Activated CD8-positive, alpha-beta T cell treated with anti-CD3 and anti-CD28 coated beads for 36 hours (primary cell): ENCODE measurements around the gene FANCC. TPM values are rescaled to one million over a fixed set of nuclear protein-coding genes. Genes with fewer than 3 reads are reported as not detected.
"Not testable (repeated sequence)": the region's sequence is repeated elsewhere in the genome, so short reads cannot be mapped to it uniquely, and the experiment has no call there.

ENCODE experiments used
- ATAC-seq: fragments of 200-7000 bp; cut with Tn5 transposase; one replicate; pipeline ENCODE4 v1.10.0; 2021; ENCODE audit warnings: mild to moderate bottlenecking, moderate library complexity
- CTCF ChIA-PET: fragments of 350-600 bp; sonication (Branson Sonifier 250); formaldehyde crosslinking; loops from one replicate; lab custom pipeline; 2021; ENCODE audit warnings: antibody characterized with exemption; lab: Charles Lee
- POLR2A ChIA-PET: fragments of 350-600 bp; sonication (Branson Sonifier 250); formaldehyde crosslinking; loops from one replicate; lab custom pipeline; 2021; ENCODE audit warnings: antibody characterized with exemption; lab: Charles Lee
- DNase-seq: peaks from one replicate; pipeline ENCODE4 v3.0.0-alpha.2; 2020
- H3K27ac Mint-ChIP-seq: one replicate; pipeline ENCODE4 v1.8.0; 2021; ENCODE audit warnings: mild to moderate bottlenecking, mixed read lengths
- H3K27me3 Mint-ChIP-seq: one replicate; pipeline ENCODE4 v1.8.0; 2021; ENCODE audit warnings: mixed read lengths
- H3K36me3 Mint-ChIP-seq: one replicate; pipeline ENCODE4 v1.8.0; 2021; ENCODE audit warnings: low read depth, mixed read lengths
- H3K4me1 Mint-ChIP-seq: one replicate; pipeline ENCODE4 v1.8.0; 2021; ENCODE audit warnings: low read depth, mixed read lengths
- H3K4me3 Mint-ChIP-seq: one replicate; pipeline ENCODE4 v1.8.0; 2021; ENCODE audit warnings: mild to moderate bottlenecking, moderate library complexity, mixed read lengths
- H3K9me3 Mint-ChIP-seq: one replicate; pipeline ENCODE4 v1.8.0; 2021; ENCODE audit warnings: mixed read lengths
- intact Hi-C: fragments of 100-400 bp; cut with micrococcal nuclease; formaldehyde crosslinking; loops from one replicate; pipeline ENCODE4 v1.10.0; 2022
- total RNA-seq, 2 experiments: library from RNA; stranded (reverse); gene quantifications; one replicate each; pipeline ENCODE4 v1.2.3, GENCODE V29; 2021
- TF ChIP-seq, protein P1 (sequence below): fragments of 200-600 bp; IDR thresholded peaks from one replicate; pipeline ENCODE4 v1.8.0; 2022; ENCODE audit warnings: antibody characterized with exemption, mild to moderate bottlenecking

The FANCC gene
- total RNA-seq, 2 experiments from 2014 or later: 11.5 to 12.4 TPM

- H3K36me3 Mint-ChIP-seq: no peaks in the 10 kb centered on the region
- H3K4me3 Mint-ChIP-seq: no peak overlapping the region
- no peak for DNase-seq
- TF ChIP-seq, protein P1, sequence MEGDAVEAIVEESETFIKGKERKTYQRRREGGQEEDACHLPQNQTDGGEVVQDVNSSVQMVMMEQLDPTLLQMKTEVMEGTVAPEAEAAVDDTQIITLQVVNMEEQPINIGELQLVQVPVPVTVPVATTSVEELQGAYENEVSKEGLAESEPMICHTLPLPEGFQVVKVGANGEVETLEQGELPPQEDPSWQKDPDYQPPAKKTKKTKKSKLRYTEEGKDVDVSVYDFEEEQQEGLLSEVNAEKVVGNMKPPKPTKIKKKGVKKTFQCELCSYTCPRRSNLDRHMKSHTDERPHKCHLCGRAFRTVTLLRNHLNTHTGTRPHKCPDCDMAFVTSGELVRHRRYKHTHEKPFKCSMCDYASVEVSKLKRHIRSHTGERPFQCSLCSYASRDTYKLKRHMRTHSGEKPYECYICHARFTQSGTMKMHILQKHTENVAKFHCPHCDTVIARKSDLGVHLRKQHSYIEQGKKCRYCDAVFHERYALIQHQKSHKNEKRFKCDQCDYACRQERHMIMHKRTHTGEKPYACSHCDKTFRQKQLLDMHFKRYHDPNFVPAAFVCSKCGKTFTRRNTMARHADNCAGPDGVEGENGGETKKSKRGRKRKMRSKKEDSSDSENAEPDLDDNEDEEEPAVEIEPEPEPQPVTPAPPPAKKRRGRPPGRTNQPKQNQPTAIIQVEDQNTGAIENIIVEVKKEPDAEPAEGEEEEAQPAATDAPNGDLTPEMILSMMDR: no peak
- no peaks in the 10 kb centered on the region for H3K9me3 Mint-ChIP-seq
- intact Hi-C loops: no loop called here
- no peaks in the 10 kb centered on the region for H3K27me3 Mint-ChIP-seq
- ChIA-PET POLR2A (no interaction called here), CTCF (no interaction called here)
- no peak for ATAC-seq
- H3K27ac Mint-ChIP-seq: no peak overlapping the region
- peaks cover 19% of the 10 kb centered on the region for H3K4me1 Mint-ChIP-seq
Observed at GRCh38 chr9:95297760-95298159, 19.7 kb downstream of the FANCC start.

- CTCF ChIA-PET: no interaction called here
- POLR2A ChIA-PET: no interaction called here
- H3K27ac Mint-ChIP-seq: no peak overlapping the region
- TF ChIP-seq, protein P1: no peak
- ATAC-seq: no peak
- peaks cover 15% of the 10 kb centered on the region for H3K4me1 Mint-ChIP-seq
- H3K4me3 Mint-ChIP-seq: no peak overlapping the region
- intact Hi-C loops: no loop called here
- no peak for DNase-seq
- no peaks in the 10 kb centered on the region for H3K27me3 Mint-ChIP-seq
- H3K9me3 Mint-ChIP-seq: no peaks in the 10 kb centered on the region
- H3K36me3 Mint-ChIP-seq: no peaks in the 10 kb centered on the region
Observed at GRCh38 chr9:95297316-95297715, 20.2 kb downstream of the FANCC start.

- H3K9me3 Mint-ChIP-seq: peaks cover 2% of the 10 kb centered on the region
- POLR2A ChIA-PET: no interaction called here
- H3K36me3 Mint-ChIP-seq: peaks cover 3% of the 10 kb centered on the region
- CTCF ChIA-PET: no interaction called here
- intact Hi-C loops: no loop called here
- no peak overlapping the region for H3K4me3 Mint-ChIP-seq
- H3K27ac Mint-ChIP-seq: no peak overlapping the region
- peaks cover 11% of the 10 kb centered on the region for H3K4me1 Mint-ChIP-seq
- ATAC-seq: no peak
- DNase-seq: no peak
- no peaks in the 10 kb centered on the region for H3K27me3 Mint-ChIP-seq
- TF ChIP-seq, protein P1: no peak
Observed at GRCh38 chr9:95296761-95297160, 20.7 kb downstream of the FANCC start.

GRCh38 chr9:95293296-95293695, 24.2 kb downstream of the FANCC start:
- not testable (repeated sequence) for H3K27me3 Mint-ChIP-seq

DNA sequence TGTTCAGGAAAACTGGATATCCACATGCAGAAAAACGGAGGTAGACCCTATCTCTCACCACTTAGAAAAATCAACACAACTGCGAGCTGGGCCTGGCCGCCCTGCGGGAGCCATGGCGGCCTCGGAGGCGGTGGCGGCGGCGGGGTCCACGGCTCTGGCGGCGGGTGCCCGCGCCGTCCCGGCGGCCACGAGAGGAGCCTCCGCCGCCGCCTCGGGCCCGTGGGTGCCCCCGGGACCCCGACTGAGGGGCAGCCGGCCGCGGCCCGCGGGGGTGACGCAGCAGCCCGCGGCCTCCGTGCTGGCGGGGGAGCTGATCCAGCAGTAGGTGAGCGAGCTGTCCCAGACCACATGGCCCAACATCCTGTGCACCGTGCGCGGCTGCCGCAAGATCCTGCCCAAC, 25.3 kb downstream of the FANCC start:
- DNase-seq: no peak
- peaks cover 3% of the 10 kb centered on the region for H3K36me3 Mint-ChIP-seq
- CTCF ChIA-PET: no interaction called here
- no peak for ATAC-seq
- POLR2A ChIA-PET: no interaction called here
- peaks cover 4% of the 10 kb centered on the region for H3K9me3 Mint-ChIP-seq
- intact Hi-C loops: no loop called here
- peaks cover 10% of the 10 kb centered on the region for H3K4me1 Mint-ChIP-seq
- no peak overlapping the region for H3K4me3 Mint-ChIP-seq
- TF ChIP-seq, protein P1: no peak
- H3K27me3 Mint-ChIP-seq: no peaks in the 10 kb centered on the region
- no peak overlapping the region for H3K27ac Mint-ChIP-seq

More at GRCh38 chr9:95293296-95293695, 24.2 kb downstream of the FANCC start:
- ATAC-seq, H3K27ac Mint-ChIP-seq, POLR2A ChIA-PET, CTCF ChIA-PET, H3K36me3 Mint-ChIP-seq, intact Hi-C loops, DNase-seq, H3K4me3 Mint-ChIP-seq, H3K9me3 Mint-ChIP-seq: not testable (repeated sequence)
- H3K4me1 Mint-ChIP-seq: peaks cover 13% of the 10 kb centered on the region

DNA sequence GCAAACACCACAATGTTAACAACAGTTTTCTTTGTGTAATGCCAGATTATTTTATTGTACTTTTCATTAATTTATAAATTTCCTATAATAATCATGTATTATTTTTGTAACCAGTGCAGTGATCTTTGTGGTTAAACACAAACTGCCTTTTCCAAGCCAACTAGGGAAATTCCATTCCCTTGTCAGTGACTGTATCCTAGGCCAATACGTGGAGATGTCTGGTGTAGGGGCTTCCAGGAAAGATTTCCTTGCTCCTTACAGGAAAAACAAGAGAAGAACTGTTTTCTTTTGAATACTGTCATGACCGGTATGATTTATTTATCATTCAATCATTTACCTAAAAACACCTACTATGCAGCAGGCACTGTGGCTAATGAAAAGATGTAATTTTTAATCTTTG, 31.4 kb downstream of the FANCC start:
- intact Hi-C loops: no loop called here

More for the DNA sequence above, 31.4 kb downstream of the FANCC start:
- POLR2A ChIA-PET: no interaction called here
- DNase-seq: no peak
- TF ChIP-seq, protein P1: no peak
- peaks cover under 1% of the 10 kb centered on the region for H3K36me3 Mint-ChIP-seq
- H3K4me3 Mint-ChIP-seq: no peak overlapping the region
- H3K4me1 Mint-ChIP-seq: peaks cover 2% of the 10 kb centered on the region
- peaks cover 6% of the 10 kb centered on the region for H3K9me3 Mint-ChIP-seq
- no peak for ATAC-seq
- no peak overlapping the region for H3K27ac Mint-ChIP-seq
- no peaks in the 10 kb centered on the region for H3K27me3 Mint-ChIP-seq
- CTCF ChIA-PET: no interaction called here
